ENCODE data around the gene PLIN4. TPM values are rescaled to one million over a fixed set of nuclear protein-coding genes. Genes with fewer than 3 reads are reported as not detected.

Gene PLIN4
- polyA plus RNA-seq, 1 donor (not counting 4 experiments of a cell fraction or from before 2014, with no cell fraction given): not detected

- no peak for FAIRE-seq
- H3K79me2 ChIP-seq (ENCODE audit: control insufficient read depth, insufficient read depth, low read length): no peaks in the 10 kb centered on the region
These were observed 12.5 kb downstream of the PLIN4 start for GRCh38 chr19:4505570-4506448.

GRCh38 chr19:4504891-4505569, 13.3 kb downstream of the PLIN4 start:
- Histone ChIP-seq H3K79me2 (ENCODE audit: control insufficient read depth, insufficient read depth, low read length) (no peaks in the 10 kb centered on the region), H3K4me1 (ENCODE audit: control insufficient read depth, extremely low read depth, insufficient read depth, low read length) (peaks cover 8% of the 10 kb centered on the region), H3K9me3 (ENCODE audit: control insufficient read depth, low read depth, low read length) (no peaks in the 10 kb centered on the region), H3K4me3 (ENCODE audit: control insufficient read depth in 2 of 3, extremely low read depth in 1 of 3, insufficient read depth in 2 of 3, low read depth in 1 of 3, low read length in 3 of 3) (no peak overlapping the region), H2AFZ (ENCODE audit: control insufficient read depth, low read length) (no peak overlapping the region), H3K4me2 (ENCODE audit: control insufficient read depth, extremely low read depth, insufficient read depth, low read depth, low read length) (no peak overlapping the region), H3K27ac (ENCODE audit: control insufficient read depth, insufficient read depth, low read length) (no peak overlapping the region), H3K9ac (ENCODE audit: control insufficient read depth, extremely low read depth, insufficient read depth, low read length) (no peak overlapping the region), H3K36me3 (ENCODE audit: control insufficient read depth in 2 of 2, extremely low read depth in 1 of 2, insufficient read depth in 2 of 2, low read length in 2 of 2) (peaks cover 13 to 15% of the 10 kb centered on the region in 2 experiments), H3K9me1 (ENCODE audit: control insufficient read depth, extremely low read depth, insufficient read depth, low read length) (peaks cover 2% of the 10 kb centered on the region), H4K20me1 (ENCODE audit: control insufficient read depth, extremely low read depth, insufficient read depth, low read length) (no peaks in the 10 kb centered on the region), H3K27me3 (ENCODE audit: control insufficient read depth, extremely low read depth, insufficient read depth, low read length) (no peaks in the 10 kb centered on the region)
- dilution Hi-C loops (cut with MboI; ENCODE audit: extremely low pct_ligation_motif_present, low sequenced_read_pairs): no loop called here
- TF ChIP-seq CTCF (optimal IDR thresholded peaks at IDR 0.05 in 1 of 3, IDR thresholded peaks at IDR 0.05 in 1 of 3, conservative IDR thresholded peaks at IDR 0.05 in 1 of 3; ENCODE audit: extremely low read depth in 1 of 3, insufficient read depth in 2 of 3, low read length in 3 of 3): no peak
- TF ChIP-seq EZH2 (IDR thresholded peaks at IDR 0.05; ENCODE audit: low read length): no peak
- FAIRE-seq (no peak), DNase-seq (ENCODE audit: low read depth, low spot score) (no peak)

More at GRCh38 chr19:4505570-4506448, 12.5 kb downstream of the PLIN4 start:
- no peak for TF ChIP-seq EZH2 (IDR thresholded peaks at IDR 0.05; ENCODE audit: low read length)
- TF ChIP-seq CTCF (optimal IDR thresholded peaks at IDR 0.05 in 1 of 3, IDR thresholded peaks at IDR 0.05 in 1 of 3, conservative IDR thresholded peaks at IDR 0.05 in 1 of 3; ENCODE audit: extremely low read depth in 1 of 3, insufficient read depth in 2 of 3, low read length in 3 of 3): no peak
- Histone ChIP-seq H3K27ac (ENCODE audit: control insufficient read depth, insufficient read depth, low read length) (no peak overlapping the region), H3K9me3 (ENCODE audit: control insufficient read depth, low read depth, low read length) (no peaks in the 10 kb centered on the region), H3K27me3 (ENCODE audit: control insufficient read depth, extremely low read depth, insufficient read depth, low read length) (no peaks in the 10 kb centered on the region), H3K9ac (ENCODE audit: control insufficient read depth, extremely low read depth, insufficient read depth, low read length) (no peak overlapping the region), H3K4me2 (ENCODE audit: control insufficient read depth, extremely low read depth, insufficient read depth, low read depth, low read length) (no peak overlapping the region), H2AFZ (ENCODE audit: control insufficient read depth, low read length) (no peak overlapping the region), H3K4me3 (ENCODE audit: control insufficient read depth in 2 of 3, extremely low read depth in 1 of 3, insufficient read depth in 2 of 3, low read depth in 1 of 3, low read length in 3 of 3) (no peak overlapping the region), H3K36me3 (ENCODE audit: control insufficient read depth in 2 of 2, extremely low read depth in 1 of 2, insufficient read depth in 2 of 2, low read length in 2 of 2) (peaks cover 13 to 15% of the 10 kb centered on the region in 2 experiments), H3K4me1 (ENCODE audit: control insufficient read depth, extremely low read depth, insufficient read depth, low read length) (peaks cover 8% of the 10 kb centered on the region), H4K20me1 (ENCODE audit: control insufficient read depth, extremely low read depth, insufficient read depth, low read length) (no peaks in the 10 kb centered on the region), H3K9me1 (ENCODE audit: control insufficient read depth, extremely low read depth, insufficient read depth, low read length) (peaks cover 2% of the 10 kb centered on the region)
- dilution Hi-C loops (cut with MboI; ENCODE audit: extremely low pct_ligation_motif_present, low sequenced_read_pairs): no loop called here
- DNase-seq (ENCODE audit: low read depth, low spot score): no peak

Measured in keratinocyte (primary cell).